Activated naive CD4-positive, alpha-beta T cell treated with Interleukin-2 at 50 U/mL for 16 hours (primary cell): ENCODE results near the gene PRRX1.

Source experiments
- DNase-seq: peaks from one replicate; pipeline ENCODE4 v3.0.0-alpha.2; 2020

PRRX1 gene

DNA sequence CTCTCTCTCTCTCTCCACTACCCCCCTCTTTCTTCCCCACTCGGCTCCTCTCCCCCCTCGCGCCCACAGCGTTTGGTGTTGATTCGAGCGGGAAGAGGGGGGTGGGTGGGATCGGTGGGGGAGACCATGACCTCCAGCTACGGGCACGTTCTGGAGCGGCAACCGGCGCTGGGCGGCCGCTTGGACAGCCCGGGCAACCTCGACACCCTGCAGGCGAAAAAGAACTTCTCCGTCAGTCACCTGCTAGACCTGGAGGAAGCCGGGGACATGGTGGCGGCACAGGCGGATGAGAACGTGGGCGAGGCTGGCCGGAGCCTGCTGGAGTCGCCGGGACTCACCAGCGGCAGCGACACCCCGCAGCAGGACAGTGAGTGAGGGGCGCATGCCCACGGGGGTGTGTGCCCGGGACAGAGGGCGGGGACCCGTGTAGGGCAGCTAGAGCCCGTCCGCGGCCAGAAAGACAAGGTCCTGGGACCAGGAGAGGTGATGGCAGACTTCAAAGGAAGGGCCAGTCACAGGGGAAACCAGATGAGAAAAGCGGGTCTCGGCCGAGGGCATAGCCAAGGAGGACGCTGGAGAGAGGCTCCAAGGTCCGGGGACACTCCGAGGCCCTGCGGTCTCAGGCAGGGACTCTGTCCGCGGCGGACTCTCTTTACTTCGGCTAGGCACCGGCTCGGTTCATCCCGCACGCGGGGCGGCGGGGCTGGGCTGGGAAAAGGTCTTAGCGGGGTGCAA lies at the start of gene PRRX1:
PRRX1 (plus strand) TSS at position 39 of the 735 bp plus-strand sequence; CDS start at position 127, 88 bp downstream.
- no peak for DNase-seq

DNA sequence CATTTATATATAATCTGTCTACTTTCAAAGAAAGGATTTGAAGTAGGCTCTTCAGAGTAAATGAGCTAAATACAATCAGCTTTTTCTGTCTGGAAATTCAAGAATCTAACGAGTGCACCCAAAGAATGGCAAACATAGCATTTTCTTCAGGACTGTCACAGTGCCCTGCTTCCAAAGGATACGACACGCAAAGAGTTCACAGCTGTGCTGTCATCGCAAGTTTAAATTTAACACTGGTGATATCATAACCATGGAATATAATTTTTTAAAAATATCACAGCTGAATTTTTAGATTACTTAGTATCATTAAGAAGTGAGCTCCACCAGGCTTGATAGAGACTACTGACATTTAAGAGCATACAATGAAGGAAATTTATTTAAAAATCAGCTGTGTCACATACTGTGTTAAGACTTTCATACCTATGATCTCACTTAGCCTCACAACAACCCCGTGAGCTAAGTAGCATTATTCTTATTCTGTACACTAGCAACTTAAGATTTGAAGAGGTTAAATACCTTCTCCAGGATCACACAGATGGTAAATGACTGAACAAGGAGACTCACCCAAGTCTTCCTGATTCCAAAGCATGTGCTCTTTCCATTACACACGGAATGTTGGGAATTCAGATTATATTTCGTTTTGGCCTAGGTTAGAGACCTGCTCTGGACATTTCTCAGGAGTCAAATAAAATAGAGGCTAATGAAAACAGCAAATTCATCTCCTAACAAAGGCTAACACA lies 46.2 kb upstream of the PRRX1 start:
- no peak for DNase-seq

DNA sequence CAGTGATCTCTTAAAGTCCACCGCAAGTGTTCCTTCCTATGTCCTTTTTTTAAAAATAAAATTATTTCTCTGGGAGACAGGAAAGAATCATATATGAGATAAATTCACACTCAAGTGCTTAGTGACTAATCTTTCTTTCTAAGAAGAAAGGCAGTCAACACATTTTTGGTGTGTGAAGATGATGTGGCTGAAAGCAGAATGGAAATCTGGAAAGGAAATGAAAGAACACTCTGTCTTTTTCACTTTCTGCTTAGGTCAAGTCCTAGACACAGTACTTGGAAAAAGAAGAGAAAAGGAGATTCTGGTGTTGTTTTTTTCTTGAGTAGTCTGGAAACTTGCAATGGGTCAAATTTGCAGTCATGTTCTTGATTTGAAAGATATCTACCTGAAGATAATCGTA lies 45.5 kb upstream of the PRRX1 start:
- no peak for DNase-seq

DNA sequence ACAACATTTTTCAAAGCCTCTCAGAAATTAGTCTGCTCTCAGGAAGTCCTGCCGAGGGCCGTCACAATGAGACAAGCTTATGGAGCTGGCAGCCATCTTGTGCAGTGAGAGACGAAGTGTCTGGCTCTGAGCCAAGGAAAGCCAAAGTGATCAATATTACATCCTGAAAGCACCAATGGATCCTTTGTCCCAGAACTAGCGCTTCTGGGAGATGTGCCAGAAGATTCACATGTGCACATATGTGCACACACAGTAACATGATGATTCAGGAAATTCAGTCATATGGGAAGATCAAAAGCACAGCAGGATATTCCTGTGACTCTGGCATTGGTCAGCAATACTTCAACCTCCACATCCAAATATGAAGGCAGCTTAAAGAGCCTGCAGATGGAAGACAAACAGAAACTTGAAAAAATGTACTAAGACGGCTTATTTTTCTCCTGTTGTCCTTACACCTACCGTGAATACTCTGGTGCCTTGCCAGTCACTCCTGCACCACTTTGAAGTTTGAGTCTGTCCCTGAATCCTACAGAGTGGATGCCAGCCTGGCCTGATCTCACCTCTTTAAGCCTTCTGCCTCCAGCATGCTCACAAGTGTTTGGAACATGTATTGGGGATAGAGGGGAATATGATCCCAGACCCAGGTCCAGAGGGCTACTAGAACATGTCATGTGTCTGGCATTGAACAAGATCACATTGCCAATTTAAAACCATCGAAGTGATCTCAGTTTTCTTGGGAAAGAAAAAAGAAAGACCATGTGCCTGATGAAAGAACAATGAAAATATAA lies 44.5 kb upstream of the PRRX1 start:
- no peak for DNase-seq

- DNase-seq, result no peak
Measured at GRCh38 chr1:170620164-170620563, 43.8 kb upstream of the PRRX1 start.

GRCh38 chr1:170623171-170623570 lies 40.8 kb upstream of the PRRX1 start:
- no peak for DNase-seq

DNA sequence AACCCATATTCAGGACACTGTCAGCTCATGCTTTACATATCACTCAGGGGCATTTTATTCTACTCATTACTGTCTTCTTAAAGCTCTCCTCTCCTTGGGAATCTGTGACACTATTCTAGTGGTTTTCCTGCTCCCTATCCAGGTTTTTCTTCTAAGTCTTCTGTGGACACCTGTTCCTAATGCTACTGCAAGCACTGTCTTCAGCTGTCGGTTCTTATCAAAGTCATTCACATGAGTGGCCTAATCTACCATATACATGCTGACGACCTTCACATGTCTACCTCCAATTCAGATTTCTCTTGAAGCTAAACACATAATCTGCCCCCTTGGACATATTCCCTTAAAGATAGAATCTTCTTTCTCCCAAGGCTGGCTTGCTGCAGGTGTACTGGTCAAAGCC lies 39.8 kb upstream of the PRRX1 start:
- no peak for DNase-seq

- no peak for DNase-seq
Measured at GRCh38 chr1:170630977-170631376, 33.0 kb upstream of the PRRX1 start.

GRCh38 chr1:170634293-170634692 lies 29.6 kb upstream of the PRRX1 start:
- DNase-seq, result no peak

- DNase-seq, result no peak
Measured at GRCh38 chr1:170634824-170635410, 29.0 kb upstream of the PRRX1 start.

DNA sequence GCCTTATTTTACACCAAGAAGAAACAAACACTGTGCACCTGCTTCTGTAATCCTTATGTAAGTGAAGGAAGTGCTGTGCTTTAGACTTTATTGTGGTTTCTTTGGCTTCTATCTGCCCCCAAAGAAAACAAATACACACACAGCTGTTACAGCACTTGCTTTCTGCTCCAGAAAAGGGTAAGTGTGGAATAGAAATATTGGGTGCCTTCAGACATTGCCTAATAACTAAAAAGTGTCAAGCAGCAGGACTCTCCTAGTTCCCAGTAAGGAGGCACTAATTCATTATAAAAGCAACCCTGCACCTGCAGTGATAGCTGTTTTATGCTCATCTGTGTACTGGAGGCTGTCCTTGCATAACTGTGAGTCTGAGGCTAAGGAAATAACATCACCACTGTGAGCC lies 23.4 kb upstream of the PRRX1 start:
- no peak for DNase-seq

DNA sequence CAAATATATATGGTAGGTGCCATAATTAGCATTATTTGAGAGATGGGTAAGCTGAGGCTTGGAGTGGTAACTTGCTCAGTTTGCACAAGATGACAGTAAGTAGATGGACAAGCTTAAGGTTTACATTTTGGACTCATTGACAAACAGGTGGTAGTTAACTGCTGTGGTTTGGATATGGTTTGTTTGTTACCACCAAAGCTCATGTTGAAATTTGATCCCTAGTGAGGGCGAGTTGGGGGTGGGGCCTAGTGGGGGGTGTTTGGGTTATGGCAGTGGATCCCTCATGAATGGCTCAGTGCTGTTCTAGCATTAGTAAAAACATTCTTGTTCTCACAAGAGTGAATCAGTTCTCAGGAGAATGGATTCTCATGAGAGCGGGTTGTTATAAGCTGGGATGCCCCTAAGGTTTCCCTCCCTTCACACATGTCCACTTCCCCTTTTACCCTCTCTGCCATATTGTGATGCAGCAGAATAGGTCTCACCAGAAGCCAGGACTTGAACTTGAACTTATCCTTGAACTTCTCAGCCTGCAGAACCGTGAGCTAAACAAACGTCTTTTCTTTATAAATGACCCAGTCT lies 6.6 kb upstream of the PRRX1 start:
- DNase-seq, result no peak

DNA sequence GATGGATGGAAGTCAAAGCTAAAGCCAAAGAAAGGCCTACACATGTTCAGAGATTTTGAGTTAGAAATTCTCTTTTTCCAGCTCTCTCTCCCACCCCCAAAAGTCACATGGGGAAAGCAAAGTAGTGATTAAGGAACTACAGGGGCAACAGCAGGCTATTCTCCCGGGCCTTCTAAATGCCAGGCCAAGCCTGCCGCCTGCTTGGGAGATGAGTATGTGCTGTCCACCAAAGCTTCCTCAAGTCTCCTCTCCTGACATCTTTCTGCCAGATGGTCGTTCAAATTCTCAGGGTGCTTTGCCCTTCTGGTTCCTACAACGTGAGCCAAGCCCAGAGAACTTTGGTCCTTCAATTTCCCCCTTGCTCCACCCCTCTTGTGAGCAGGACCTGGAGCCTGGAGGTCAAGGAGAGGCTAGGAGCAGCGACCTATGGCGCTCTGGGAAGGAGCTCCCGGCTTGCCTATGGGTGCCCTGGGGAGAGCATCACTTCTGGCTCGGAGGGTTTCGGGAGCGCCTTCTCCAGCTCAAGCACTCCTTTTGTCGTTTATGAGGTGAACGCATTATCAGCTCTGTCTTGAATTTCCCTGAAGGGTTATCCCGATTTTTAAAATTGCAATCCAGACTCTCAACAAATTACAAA lies 4.4 kb upstream of the PRRX1 start:
- no peak for DNase-seq

- DNase-seq, result no peak
Measured at GRCh38 chr1:170660281-170660713, 3.6 kb upstream of the PRRX1 start.

DNA sequence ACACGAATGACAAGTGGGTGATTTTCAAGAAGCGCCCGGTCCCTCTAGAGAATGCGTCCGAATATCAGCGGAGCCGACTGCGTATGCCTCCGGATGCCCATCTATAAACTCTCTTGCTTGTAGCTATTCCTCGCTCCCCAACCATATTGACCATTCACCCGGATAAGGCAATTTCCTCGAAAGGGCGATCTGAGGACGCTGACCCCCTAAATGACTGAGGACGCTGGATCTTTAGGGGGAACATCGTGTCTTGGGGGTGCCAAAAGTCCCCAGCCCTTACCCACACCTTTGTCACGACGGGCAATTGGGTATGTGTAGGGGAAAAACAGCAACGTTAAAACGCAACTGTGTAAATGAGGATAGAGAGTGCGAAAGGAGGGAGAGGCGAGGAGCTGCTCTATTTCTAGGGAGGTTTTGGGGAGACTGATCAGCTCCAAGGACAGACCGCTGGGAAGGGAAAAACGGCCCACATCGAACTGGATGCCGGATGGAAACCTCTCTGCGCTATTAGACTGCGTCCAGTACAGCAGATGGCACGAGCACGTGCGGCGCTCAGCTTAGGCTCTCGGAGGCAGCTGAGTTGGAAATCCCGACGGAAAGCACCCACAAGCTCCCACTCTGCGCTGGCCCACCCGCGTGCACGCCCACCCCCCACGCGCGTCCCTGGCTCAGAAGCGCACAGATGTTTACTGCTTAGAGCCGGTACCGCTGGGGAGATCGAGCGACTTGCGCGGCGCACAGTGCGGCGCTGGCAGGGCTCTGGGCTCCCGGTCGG lies 2.9 kb upstream of the PRRX1 start:
- DNase-seq, result no peak

DNA sequence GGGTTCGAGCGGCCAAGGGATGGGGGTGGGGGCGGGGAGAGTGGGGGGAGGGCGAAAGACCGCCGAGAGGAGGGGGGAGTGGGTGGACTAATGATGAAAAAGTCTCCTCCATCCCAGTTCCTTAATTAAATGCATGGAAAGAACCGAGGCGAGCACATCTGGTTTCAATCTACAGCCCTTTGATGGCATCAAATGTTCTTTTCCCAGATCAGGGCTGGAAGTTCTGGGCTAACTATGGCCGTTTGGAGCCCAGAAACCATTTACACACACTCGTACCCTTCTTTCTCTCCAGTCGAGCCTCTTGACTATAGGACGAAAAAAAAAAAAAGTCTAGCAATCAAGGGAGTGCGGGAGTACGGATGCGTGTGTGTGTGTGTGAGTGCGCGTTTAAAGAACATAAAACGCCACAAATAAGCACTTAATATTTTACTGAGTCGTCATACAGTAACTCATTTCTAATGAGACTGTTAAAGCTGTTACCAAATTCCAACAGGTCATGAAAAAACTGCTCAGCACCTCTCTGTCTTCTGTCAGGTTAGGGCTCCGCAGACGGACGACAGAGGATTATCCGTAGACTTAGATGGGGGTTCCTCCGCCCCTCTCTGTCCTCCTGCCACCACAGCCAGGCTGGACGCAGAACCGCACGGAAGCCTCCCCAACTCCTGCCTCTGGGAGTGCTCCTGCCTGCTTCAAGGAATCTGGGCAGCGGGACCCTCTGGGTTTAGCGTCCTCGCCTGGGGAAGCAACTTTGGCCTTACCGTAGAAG lies 2.1 kb upstream of the PRRX1 start:
- no peak for DNase-seq

DNA sequence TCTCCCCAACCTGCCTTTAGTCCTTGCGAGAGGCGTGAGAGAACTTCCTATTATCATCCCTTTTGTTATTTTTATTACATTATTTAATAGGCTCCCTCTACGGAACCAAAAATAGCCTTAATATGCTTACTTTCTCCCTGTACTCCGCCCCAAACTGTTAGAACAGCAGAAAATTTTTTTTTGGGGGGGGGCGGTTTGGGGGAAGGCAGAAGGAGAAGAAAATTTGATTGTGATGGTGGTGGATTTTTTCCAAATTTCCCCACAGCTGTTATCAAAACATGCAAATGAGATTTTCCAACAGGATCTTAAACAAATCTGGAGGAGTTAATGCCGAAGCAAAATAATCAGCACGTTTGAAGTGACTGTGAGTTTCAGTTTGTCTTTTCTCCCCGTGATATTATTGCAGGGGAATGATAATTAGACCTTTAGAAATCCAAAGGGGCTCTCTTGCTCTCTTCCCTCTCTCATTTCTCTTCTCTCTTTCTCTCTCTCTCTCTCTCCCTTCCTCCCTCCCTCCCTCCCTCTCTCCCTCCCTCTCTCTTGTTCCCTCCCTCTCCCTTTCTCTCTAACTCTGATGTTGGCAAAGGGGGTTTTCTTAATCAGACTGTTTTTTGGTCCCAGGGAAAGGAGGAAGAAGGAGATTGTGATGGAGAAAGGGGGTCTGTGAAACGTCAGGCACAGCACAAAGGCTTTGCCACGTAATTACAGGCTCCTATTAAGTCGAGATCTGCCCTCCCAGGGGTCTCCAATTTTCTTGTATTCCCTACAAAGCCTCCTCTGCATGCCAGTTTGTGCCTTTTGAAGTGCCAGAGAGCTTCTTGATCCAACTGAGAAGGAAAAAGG lies 1.1 kb upstream of the PRRX1 start:
- DNase-seq, result no peak

- DNase-seq, result no peak
Measured at GRCh38 chr1:170663404-170664092, 383 bp upstream of the PRRX1 start.
